Peyer's patch (tissue), 4 donors: ENCODE results near the gene SULT6B1.

Experiments used
- POLR2A ChIP-seq, 2 donors: fragments of 450-650 bp; IDR thresholded peaks; one replicate each; pipeline ENCODE4 v1.5.1; 2017; ENCODE audit warnings: antibody characterized with exemption in 2 of 2, mild to moderate bottlenecking in 2 of 2, moderate library complexity in 2 of 2
- TF ChIP-seq, protein P1 (sequence below), 6 experiments: fragments of 450-650 bp in 4 of 6; fragments of 200-600 bp in 2 of 6; sonication (generic) in 1 of 6; IDR thresholded peaks; one replicate each; pipeline ENCODE4 v1.5.1; 2017 to 2019; ENCODE audit warnings: antibody characterized with exemption in 6 of 6, mild to moderate bottlenecking in 3 of 6, moderate library complexity in 1 of 6

DNA sequence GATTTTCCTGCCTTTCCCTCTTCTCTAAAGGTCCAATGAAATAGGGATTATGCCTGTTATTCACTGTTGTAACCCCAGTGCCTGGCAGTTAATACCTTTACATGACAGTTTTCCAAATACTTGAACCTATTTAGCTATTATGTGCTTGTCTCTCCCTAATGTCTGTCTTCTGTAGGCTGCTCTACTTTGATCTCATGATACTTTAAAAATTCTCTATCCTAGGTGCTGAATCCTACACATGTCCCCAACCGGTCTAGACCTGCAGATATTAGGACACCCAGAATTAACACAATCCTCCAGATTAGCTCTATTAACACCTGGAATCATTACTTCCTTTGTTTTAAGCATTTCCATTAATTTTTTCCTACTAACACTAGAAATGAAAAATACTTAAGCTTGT lies 35.6 kb upstream of the SULT6B1 start:
- TF ChIP-seq, protein P1, sequence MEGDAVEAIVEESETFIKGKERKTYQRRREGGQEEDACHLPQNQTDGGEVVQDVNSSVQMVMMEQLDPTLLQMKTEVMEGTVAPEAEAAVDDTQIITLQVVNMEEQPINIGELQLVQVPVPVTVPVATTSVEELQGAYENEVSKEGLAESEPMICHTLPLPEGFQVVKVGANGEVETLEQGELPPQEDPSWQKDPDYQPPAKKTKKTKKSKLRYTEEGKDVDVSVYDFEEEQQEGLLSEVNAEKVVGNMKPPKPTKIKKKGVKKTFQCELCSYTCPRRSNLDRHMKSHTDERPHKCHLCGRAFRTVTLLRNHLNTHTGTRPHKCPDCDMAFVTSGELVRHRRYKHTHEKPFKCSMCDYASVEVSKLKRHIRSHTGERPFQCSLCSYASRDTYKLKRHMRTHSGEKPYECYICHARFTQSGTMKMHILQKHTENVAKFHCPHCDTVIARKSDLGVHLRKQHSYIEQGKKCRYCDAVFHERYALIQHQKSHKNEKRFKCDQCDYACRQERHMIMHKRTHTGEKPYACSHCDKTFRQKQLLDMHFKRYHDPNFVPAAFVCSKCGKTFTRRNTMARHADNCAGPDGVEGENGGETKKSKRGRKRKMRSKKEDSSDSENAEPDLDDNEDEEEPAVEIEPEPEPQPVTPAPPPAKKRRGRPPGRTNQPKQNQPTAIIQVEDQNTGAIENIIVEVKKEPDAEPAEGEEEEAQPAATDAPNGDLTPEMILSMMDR (IDR thresholded peaks at IDR 0.05), result no peak
- no peak for TF ChIP-seq POLR2A (IDR thresholded peaks at IDR 0.05)
